LoVo (cell line): ENCODE results near the gene TUSC7.

ENCODE experiments used
- DNase-seq: peaks from one replicate; pipeline ENCODE4 v3.0.0-alpha.2; 2016; ENCODE audit warnings: low spot score

Gene TUSC7

DNA sequence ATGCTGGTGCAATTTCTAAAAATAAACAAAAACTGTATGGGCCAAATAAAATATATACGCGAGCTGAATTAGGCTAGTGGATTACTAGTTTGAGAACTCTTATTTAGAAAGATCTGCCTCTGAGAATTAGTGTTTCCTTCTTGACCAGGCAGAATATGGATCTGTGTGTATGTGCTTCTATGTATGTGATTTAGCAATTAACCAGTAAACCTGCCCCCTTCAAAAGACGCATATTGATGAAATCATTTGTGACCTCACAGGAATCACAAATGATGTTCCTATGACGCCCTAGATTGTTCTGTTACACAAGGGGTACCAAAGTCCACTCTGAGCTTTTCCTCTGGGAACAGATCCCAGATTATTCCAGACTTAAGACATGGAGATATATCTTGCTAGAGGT is at the start of gene TUSC7:
Gene TUSC7, plus strand, starts transcription at position 301 of the 400 bp plus-strand sequence.
- no peak for DNase-seq

DNA sequence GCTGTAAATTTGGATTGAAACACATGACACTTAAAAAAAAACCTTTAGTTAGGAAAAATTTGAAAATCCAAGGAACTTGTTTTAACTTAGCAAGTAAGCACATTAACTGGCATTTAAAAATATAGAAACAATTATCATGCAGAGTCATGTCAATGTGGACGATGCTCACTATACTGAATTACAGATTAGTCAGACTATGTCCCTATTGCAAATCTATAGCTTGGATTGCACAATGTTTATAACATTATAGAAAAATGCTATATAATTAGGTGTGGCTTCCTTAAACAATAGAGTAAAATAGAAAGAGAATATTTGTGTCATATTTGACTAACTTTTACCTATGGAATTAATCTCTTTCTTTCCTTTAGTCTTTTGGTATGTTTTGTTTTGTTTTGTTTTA is 48.4 kb upstream of the TUSC7 start:
- no peak for DNase-seq

DNA sequence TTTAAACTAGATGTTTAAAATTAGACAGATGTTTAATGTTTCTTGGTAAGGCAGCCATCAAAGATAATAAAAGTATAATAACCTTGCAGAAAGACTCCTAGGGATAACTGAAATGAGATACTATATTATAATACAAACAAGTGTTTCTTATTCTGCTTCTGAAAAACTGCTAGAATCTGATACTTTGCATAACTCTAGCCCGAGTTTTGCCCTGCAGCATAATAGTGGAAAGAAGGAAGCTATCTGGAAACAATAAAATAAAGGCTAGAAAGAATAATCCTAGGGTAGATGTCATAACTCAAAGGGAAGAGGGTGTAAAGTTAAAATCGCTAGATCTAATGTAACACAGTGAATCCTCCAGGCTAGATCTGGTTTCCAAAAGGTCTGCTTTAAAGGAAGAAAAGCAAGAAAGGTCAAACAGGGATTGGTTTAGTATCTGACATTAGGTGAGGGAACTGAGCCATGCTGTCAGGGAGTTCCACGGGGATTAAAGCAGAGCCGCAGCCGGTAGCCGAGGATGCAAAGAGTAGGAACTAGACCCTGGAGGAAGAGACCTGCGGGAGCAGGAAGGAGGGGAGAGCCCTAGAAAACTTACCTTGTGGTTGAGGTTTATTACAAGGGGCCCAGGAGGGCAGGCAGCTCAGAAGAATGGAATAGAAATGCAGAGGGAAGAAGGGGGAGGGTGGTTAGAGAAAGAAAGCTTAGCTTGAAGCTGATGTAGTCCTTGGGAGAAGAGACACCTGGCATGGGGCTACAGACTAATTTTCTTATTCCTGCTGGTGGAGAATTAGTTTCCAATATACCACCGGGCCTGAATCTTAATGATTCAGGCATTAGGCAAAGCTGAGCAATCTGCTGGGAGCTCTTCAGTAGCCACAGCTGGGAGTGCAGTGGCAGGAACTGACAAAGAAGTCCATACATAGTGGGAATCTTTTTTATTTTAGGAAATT is 46.1 kb upstream of the TUSC7 start:
- DNase-seq: no peak

DNA sequence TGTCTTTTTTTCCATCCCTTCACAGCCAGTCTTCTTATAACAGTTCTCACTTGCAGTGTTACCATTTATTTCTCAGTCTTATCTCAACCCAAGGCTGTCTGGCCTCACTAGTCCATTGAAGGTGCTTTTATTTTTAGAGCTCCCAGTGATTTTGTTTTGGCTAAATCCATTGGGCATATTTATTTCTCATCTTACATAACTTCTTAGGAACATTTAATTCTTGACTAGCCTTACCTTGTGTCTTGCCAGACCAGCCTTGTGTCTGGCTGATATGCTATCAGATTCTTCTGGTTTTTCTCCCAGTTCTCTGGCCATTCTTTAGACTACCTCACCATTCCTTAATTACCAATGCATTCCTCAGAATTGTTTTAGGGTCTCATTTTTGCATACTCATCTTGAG is 42.3 kb upstream of the TUSC7 start:
- DNase-seq: no peak

DNA sequence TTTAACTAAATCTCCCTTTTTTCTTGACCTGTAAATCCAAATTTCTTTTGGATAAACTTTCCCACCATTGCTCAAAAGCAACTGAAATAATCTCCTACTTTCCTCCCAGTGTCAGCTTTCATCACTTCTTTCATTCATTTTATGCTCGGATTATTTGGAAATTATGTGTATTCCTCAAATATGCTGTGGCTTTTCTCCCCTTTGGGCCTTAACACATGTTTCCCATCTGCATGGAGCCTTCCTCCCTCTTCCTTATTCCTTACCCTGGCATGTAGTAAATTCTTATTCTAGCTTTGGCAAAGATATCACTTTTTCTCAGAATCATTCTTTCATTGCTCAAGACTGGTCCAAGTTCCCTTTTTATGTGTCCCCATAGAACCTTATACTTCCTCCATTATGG is 41.8 kb upstream of the TUSC7 start:
- DNase-seq: no peak

DNA sequence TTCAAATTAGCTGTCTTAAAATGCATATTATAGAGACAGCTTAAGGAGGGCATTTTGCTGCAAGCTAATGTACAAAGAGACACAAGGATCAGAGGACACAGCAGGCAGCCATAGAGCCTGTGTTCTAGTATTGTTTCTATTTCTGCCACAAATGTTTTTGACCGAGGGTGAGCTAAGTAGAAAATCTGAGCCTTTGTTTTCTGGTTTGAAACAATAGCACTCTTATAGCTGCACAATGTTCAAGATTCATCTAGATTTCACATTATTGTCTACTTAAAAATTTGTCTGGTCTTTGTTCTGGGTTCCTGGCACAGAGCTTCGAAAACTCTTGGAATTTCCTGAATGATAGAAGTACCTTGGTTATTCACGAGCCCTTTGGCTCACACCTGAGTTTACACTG is 40.0 kb upstream of the TUSC7 start:
- DNase-seq: no peak

DNA sequence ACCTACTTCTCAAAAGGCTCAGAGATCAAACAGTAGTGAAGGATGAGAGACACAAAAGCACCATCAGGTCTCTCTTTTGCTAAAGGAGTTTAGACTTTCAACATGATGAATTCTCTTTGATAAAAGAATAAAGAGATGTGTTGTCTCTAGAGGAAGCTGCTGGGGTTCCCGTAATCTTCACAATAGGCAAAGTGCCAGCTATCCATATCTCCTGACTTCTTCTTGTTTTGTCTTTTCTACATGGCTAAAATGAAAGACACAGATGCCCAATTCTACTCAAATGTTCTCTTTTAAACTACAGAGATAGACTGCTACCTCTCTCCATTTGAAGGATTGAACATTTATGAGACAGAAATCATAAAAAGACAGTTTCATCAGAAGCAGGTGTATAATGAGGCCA is 38.4 kb upstream of the TUSC7 start:
- DNase-seq: no peak

DNA sequence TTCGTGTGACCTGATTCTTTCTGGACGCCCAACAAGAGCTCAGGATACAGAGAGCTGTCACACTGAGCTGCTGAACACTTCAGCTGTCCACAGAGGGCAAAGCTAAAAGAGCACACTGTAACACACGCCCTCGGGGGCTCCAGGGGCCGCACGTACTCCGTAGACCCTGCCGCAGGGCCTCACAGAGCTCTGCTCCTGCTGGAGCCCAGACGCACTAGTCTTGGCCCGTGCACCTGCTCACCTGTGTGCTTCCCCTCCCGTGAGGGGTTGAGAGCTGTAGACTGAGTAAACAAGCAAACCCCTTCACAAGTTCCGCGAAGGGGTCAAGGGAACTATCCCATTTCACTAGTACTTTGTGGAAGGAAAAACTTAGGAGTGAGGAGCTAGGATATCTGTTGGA is 30.7 kb upstream of the TUSC7 start:
- DNase-seq: no peak

DNA sequence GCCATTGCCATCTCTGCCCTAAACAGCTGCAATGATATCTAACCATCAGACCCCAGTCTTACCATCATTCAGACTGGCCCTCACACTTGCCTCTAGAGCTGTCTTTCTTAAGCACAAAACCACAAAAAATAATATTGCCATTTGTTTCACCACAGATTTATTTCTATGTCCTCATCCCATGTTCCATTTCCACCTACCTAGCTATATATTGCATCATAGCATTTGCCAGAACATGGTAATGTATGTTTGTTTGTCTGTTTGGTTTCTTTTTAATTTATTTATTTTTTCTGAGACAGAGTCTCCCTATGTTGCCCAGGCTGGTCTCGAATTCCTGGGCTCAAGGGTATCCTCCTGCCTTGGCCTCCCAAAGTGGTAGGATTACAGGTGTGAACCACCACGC is 18.5 kb upstream of the TUSC7 start:
- no peak for DNase-seq

DNA sequence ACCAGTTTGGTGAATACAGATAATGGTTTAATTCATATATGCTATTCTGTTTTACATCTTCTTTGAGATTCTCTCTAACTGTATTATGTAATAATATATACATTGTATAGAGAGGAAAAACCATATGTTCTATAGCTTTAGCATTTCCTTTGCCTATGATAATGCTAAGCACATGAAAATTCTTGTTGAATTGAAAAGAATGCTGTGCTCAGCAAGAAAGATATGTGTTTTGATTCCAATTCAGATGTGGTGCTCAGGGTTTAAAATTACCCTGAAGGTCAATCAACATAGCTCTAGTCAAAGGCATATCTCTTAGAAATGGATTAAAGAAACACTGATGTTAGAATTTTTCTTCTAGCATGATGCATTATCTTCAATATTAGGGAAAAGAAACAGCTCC is 8.5 kb upstream of the TUSC7 start:
- DNase-seq: no peak

DNA sequence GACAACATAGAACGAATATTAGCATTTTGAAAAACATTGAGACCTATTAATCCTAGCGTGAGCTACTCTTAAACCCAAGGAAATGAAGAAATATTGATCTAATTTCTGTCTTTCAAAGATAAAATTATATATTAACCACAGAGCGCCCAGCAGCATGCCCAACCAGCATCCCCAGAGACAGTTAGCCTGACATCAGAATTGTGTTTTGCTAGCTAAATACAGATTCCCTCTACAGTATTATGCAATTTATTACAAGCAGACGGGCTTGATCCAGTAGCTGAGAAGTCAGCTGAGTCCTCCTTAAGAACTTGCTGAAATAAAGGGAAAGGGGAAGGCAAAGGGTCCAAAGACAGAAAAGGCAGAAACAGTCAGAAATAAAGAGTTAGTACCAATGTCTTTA is 7.2 kb upstream of the TUSC7 start:
- no peak for DNase-seq

DNA sequence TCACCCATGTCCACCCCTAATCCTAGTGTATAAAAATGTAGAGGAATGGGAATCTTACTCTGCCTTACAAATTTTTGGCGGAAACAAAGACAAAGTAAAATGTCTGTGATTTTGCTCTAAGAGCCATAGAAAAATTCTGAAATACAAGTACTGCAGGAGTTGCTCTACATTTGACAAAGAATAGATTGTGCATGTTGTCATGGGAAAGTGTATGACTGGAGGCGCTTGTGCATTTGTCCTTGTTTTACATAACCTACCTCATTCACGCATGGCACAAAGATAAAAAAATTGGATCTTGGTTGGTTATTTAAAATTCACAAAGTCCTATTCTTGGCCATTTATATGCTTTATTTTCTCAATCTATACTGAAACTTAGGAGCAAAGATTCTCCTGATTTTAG is 2.0 kb upstream of the TUSC7 start:
- DNase-seq: no peak

DNA sequence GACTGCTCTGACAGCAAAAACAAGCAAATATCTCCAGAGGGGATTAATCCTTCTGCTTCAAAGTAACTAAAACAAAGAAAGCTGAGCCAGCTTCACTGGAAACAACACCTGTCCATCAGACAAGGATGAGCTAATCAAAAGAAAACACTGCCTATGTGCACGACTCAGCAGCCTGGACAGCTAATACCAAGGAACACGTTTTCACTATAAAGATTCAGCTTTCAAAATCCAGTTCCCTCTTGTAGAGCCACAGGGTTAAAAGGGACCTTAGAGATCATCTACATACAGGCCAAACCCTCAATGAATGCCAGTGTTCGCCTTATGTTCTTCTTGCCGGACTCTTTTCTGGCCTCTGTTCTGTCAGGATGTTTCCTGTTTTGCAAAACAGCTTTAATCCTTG is 6.9 kb downstream of the TUSC7 start:
- DNase-seq: no peak

DNA sequence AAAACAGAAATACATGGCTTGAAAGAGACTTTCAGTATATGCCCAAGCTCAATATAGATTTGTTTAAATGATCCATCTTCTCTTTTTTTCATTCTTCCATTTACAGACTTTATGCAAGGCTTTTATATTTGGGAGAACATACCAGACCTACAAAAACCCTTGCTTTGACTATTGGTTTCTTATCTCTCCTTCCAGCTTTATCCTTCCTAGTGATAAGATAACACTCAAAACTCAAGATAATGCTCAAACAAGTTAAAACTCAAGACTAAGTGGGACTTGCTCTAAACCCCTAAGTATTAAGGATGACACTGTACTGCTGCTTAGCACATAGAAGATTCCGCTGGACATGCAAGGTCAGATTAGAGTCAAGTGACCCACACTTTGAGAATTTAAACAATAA is 8.0 kb downstream of the TUSC7 start:
- no peak for DNase-seq

DNA sequence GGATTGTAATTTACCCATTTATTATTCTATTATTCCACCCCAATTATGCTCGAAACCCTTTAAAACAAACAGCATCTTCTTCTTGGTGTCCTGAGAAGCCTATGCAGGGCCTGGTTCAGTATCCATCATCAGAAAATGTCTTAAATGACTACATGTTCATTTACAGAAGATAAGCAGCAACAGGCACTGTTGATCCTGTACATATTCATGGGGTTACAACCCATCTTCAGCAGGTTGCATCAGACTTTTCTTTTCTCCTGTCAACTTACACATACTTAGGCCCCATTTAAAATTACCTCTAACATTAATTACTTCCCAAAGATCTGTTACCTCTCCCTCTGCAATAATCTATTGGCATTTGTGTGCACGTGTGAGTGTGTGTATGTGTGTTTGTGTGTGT is 18.9 kb downstream of the TUSC7 start:
- no peak for DNase-seq

DNA sequence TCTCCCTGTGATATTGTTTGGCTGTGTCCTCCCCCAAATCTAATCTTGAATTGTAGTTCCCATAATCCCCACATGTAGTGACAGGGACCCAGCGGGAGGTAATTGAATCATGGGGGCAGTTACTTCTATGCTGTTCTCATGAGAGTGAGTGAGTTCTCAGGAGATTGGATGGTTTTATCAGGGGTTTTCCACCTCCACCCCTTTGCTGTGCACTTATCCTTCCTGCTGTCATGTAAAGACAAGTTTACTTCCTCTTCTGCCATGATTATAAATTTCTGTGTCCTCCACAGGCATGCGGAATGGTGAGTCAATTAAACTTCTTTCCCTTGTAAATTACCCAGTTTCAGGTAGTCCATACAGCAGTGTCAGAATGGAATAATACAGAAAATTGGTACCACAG is 24.7 kb downstream of the TUSC7 start:
- DNase-seq: no peak

DNA sequence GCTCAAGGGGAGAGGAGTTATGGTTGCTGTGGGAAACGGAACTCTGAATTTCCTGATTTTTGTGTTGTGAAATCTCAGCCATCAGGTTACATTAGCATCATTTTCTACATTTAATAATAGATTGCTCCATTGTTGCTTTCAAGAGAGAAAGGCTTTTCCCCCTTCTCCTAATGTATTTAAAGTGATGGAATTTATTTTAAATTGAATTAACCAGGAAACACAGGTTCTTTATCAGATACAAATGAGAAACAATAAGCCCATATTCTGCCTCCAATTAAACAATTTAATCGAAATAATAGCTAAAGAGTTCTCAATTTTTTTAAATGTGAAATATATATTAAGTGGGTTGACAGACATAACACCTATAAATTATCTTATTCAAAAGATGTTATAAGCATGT is 30.1 kb downstream of the TUSC7 start:
- DNase-seq: no peak

DNA sequence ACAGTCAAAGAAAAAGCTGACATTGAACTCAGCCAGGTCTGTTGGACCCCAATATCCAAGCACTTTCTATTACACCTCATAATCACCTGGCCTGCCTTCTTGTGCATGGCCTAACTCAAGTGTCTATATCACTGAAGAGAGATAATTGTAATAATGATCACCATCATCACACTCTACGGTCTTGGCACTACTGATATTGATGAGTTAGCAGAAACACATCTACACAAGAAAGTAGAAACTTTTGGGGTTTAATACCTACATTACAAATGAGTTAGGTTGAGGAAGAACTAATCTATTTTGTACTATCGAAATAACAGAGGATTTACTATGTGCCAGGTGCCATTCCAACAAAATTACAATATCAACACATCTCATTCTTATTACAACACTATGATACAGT is 30.7 kb downstream of the TUSC7 start:
- no peak for DNase-seq

DNA sequence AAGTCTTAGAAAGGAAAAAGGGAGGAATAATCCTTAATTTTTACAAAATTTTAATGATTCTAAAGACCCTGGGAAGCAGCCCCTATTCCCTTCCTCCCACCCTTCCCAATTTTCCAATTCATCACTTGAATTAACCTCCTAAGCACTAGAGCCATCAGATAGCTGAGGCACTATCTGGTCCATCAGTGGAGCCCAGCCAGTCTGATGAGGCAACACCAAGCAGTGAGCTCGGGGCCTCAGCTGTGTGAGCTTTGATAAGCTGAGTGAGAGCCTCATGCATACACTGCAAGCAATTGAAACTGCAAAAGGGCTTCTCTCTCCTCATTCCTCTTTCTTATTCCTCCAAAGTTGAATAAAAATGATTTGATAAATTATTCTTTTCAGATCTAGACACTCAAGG is 31.9 kb downstream of the TUSC7 start:
- DNase-seq: no peak

DNA sequence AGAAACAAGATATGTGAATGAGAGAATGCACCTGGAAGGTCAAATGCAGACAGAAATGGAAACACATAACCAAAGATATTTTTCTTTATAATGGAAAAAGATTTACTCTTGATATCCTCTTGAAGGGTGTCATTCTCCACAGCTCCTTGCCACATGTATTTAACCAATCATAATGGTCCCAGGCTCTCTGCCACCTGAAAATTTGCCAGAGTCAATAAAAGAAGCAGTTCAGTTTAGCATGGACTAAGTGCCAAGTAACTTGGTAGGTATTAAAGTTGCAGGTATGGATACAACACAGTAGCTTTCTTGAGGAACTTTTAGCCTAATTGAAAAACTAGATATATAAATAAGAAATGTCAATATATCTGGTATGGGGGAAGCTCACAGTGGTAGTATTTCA is 33.5 kb downstream of the TUSC7 start:
- no peak for DNase-seq

DNA sequence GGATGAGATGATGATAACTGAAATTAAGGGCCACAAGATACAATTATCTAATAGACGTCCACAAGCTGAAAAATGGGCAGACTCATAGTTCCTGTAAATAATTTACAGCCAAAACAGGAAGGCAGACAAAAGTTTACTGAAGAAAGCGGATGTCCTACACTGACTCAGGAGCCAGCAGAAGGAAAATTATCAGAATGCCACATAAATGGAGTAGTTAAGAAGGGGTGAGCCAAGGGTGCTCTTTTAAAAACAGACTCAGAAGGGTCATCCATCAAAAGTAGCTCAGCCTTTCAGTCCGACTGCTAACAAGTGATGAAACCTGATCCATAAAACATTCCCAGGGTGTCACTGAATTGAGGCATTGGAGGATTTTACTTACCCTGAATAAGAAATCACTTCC is 39.8 kb downstream of the TUSC7 start:
- DNase-seq: no peak

DNA sequence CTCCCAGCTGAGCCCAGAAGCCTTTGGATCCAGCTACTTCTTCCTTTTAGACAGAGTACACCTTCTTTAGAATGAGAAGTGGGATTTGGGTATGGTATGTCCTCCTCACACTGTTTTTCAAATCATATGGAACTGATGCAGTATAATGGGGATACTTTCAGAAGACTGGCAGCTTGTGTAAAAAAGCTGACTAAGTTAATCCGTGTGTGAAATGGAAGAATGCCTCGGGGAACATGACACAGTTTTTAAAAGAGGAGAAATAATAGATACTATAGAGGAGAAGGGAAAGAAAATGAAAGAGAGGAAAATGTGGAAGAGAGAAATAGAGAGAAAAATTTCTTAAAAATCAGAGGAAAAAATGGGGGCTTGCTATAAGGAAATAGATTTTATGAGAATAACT is 47.7 kb downstream of the TUSC7 start:
- no peak for DNase-seq

DNA sequence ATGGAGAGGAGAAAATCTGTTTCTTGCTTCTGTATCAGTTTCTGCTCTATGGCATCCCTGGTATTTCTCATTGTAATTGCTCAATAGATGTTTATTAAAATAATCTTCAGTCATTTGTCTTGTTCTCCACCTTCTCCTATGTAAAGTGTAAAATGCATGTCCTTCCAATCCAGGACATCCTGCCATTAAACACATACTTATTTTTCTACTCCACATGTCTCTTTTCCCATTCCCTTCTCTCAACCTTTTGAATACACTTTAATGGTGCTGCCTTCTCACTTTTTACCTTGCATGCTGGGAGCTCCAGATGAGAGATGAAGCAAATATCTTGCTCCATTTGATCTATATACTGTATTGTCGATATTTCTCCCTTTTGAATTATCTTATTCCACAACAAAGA is 49.7 kb downstream of the TUSC7 start:
- no peak for DNase-seq
